Measurements from ENCODE around the gene RCAN2.

GRCh38 chr6:46356543-46356942, 134.7 kb downstream of the RCAN2 start:
- TF ChIP-seq POLR2A (IDR thresholded peaks at IDR 0.05) = no peak
- no peak for TF ChIP-seq CTCF (IDR thresholded peaks at IDR 0.05)
